K562 (cell line): Measurements from ENCODE around the gene PLCB3. TPM values are rescaled to one million over a fixed set of nuclear protein-coding genes. Genes with fewer than 3 reads are reported as not detected.
A peak's percentile ranks its signal among the peaks of the same experiment; 100 is the strongest.

Experiments used
- L3MBTL2 ChIP-seq: fragments of 450-650 bp; IDR thresholded peaks from 2 replicates; pipeline ENCODE4 v1.6.1; 2016; ENCODE audit warnings: mild to moderate bottlenecking, moderate library complexity
- PHF8 ChIP-seq: fragments of 200-600 bp; sonication (generic); IDR thresholded peaks from 2 replicates; pipeline ENCODE4 v1.6.1; 2012; ENCODE audit warnings: mixed run types, mild to moderate bottlenecking, inconsistent platforms, low read length, moderate library complexity, borderline replicate concordance
- POLR2B ChIP-seq: fragments of 450-650 bp; IDR thresholded peaks from 2 replicates; pipeline ENCODE4 v1.6.1; 2018; ENCODE audit warnings: low read depth; ENCODE audit not compliant: partially characterized antibody
- PPARD ChIP-seq: fragments of 250-450 bp; sonication (Bioruptor Pico); IDR thresholded peaks from 2 replicates; pipeline ENCODE4 v1.8.0; 2022; ENCODE audit warnings: inconsistent platforms, mild to moderate bottlenecking, moderate library complexity
- PRDM10 ChIP-seq: fragments of 450-650 bp; IDR thresholded peaks from 2 replicates; pipeline ENCODE4 v1.6.1; 2018; ENCODE audit not compliant: partially characterized antibody
- SUPT5H ChIP-seq: fragments of 450-650 bp; IDR thresholded peaks from 2 replicates; pipeline ENCODE4 v1.6.1; 2016
- TEAD4 ChIP-seq, 2 experiments: sonication (generic) in 1 of 2; formaldehyde crosslinking in 1 of 2; IDR thresholded peaks; 2 replicates each; pipeline versions ENCODE4 v1.6.1 to v1.8.0; 2012 to 2022; ENCODE audit warnings: borderline replicate concordance in 1 of 2, inconsistent platforms in 1 of 2, low read length in 1 of 2, mild to moderate bottlenecking in 1 of 2, missing genetic modification reagents in 1 of 2
- THRB ChIP-seq: fragments of 450-650 bp; formaldehyde crosslinking; conservative IDR thresholded peaks from 2 replicates; pipeline ENCODE4 v1.4.0; 2022; ENCODE audit warnings: mild to moderate bottlenecking, missing genetic modification characterization
- U2AF1 ChIP-seq: fragments of 200-400 bp; formaldehyde crosslinking; optimal IDR thresholded peaks from 2 replicates; pipeline ENCODE3; 2017; ENCODE audit warnings: mild to moderate bottlenecking, low read depth, low read length, moderate library complexity
- ZBTB1 ChIP-seq: sonication (generic); formaldehyde crosslinking; IDR thresholded peaks from 2 replicates; pipeline ENCODE4 v1.8.1; 2023; ENCODE audit warnings: missing genetic modification reagents, low read depth, mild to moderate bottlenecking, borderline replicate concordance
- polyA plus RNA-seq, 8 experiments: library from polyadenylated mRNA; depleted of rRNA in 4 of 8; stranded (reverse) in 5 of 8; unstranded in 3 of 8; fragments of >200 nt; fragmentation: Nextera tagmentation in 2 of 8; fragmentation: Illumina TruSeq in 1 of 8; extraction: Ambion mirVana in 2 of 8; extraction: Trizol in 1 of 8; gene quantifications; 2 replicates each; pipeline versions ENCODE4 v1.2.1 to v1.2.3, GENCODE V29; 2011 to 2014; ENCODE audit warnings: inconsistent platforms in 1 of 8, missing spikeins in 1 of 8
- total RNA-seq, 7 experiments: library from RNA; depleted of rRNA in 6 of 7; stranded (reverse); fragments of >200 nt in 6 of 7; fragmentation: Illumina TruSeq in 2 of 7; extraction: Trizol in 2 of 7; gene quantifications; 2 replicates each; pipeline versions ENCODE4 v1.2.1 to v1.2.3, GENCODE V29; 2011 to 2021; ENCODE audit warnings: low replicate concordance in 1 of 7
- TF ChIP-seq, protein P1 (sequence below): fragments of 450-650 bp; IDR thresholded peaks from 2 replicates; pipeline ENCODE4 v1.6.1; 2014; ENCODE audit warnings: low read depth, mild to moderate bottlenecking, moderate library complexity, borderline replicate concordance
- TF ChIP-seq, protein P2 (sequence below): fragments of 450-650 bp; IDR thresholded peaks from 2 replicates; pipeline ENCODE4 v1.6.1; 2016; ENCODE audit warnings: borderline replicate concordance

PLCB3 gene
- total and polyA plus RNA-seq, 9 of the 15 experiments (the other 6 are each of a cell fraction or from before 2014, with no cell fraction given), result 0.31 to 44.8 (median 14.6) TPM

GRCh38 chr11:64225608-64226506 lies 25.5 kb upstream of the PLCB3 start, which contains the start of the genes NUDT22 and TRPT1 (continued):
- TF ChIP-seq POLR2B, result peak; percentile 55
- TF ChIP-seq THRB, result 0 out of 2 replicates have a peak, but pooled peaks have one; percentile 55
- peak; percentile 80 for TF ChIP-seq SUPT5H
- TF ChIP-seq, protein P1, sequence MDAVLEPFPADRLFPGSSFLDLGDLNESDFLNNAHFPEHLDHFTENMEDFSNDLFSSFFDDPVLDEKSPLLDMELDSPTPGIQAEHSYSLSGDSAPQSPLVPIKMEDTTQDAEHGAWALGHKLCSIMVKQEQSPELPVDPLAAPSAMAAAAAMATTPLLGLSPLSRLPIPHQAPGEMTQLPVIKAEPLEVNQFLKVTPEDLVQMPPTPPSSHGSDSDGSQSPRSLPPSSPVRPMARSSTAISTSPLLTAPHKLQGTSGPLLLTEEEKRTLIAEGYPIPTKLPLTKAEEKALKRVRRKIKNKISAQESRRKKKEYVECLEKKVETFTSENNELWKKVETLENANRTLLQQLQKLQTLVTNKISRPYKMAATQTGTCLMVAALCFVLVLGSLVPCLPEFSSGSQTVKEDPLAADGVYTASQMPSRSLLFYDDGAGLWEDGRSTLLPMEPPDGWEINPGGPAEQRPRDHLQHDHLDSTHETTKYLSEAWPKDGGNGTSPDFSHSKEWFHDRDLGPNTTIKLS, result peak; percentile 65; the same call in 1 of the 2 replicates
- 0 out of 2 replicates have a peak, but pooled peaks have one; percentile 19 for TF ChIP-seq L3MBTL2
- peak; percentile 45; the same call in 1 of the 2 replicates for TF ChIP-seq ZBTB1
- TF ChIP-seq TEAD4 (IDR thresholded peaks at IDR 0.05; ENCODE audit: low read length), result peak; percentile 2
- no peak for TF ChIP-seq TEAD4 (CRISPR knock-in tag; IDR thresholded peaks at IDR 0.05; ENCODE audit: borderline replicate concordance)
- no peak for TF ChIP-seq PRDM10
- TF ChIP-seq, protein P2, sequence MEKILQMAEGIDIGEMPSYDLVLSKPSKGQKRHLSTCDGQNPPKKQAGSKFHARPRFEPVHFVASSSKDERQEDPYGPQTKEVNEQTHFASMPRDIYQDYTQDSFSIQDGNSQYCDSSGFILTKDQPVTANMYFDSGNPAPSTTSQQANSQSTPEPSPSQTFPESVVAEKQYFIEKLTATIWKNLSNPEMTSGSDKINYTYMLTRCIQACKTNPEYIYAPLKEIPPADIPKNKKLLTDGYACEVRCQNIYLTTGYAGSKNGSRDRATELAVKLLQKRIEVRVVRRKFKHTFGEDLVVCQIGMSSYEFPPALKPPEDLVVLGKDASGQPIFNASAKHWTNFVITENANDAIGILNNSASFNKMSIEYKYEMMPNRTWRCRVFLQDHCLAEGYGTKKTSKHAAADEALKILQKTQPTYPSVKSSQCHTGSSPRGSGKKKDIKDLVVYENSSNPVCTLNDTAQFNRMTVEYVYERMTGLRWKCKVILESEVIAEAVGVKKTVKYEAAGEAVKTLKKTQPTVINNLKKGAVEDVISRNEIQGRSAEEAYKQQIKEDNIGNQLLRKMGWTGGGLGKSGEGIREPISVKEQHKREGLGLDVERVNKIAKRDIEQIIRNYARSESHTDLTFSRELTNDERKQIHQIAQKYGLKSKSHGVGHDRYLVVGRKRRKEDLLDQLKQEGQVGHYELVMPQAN, result peak; percentile 41; the same call in 1 of the 2 replicates
- peak; percentile 81; the same call in 1 of the 2 replicates for TF ChIP-seq PHF8
- peak; percentile 66 for TF ChIP-seq U2AF1
- no peak for TF ChIP-seq PPARD (CRISPR knock-in tag)
